Skeletal muscle cell (primary cell): ENCODE results near the gene CCBE1.
A peak's percentile ranks its signal among the peaks of the same experiment; 100 is the strongest.

Source experiments
- DNase-seq: peaks from one replicate; pipeline ENCODE4 v3.0.0-alpha.2; 2010; ENCODE audit warnings: low read depth
- H3K4me3 ChIP-seq: 2 replicates; pipeline ENCODE4 v1.5.1; 2011; ENCODE audit warnings: low read depth, mild to moderate bottlenecking, control low read depth, low read length, moderate library complexity

CCBE1 gene

DNA sequence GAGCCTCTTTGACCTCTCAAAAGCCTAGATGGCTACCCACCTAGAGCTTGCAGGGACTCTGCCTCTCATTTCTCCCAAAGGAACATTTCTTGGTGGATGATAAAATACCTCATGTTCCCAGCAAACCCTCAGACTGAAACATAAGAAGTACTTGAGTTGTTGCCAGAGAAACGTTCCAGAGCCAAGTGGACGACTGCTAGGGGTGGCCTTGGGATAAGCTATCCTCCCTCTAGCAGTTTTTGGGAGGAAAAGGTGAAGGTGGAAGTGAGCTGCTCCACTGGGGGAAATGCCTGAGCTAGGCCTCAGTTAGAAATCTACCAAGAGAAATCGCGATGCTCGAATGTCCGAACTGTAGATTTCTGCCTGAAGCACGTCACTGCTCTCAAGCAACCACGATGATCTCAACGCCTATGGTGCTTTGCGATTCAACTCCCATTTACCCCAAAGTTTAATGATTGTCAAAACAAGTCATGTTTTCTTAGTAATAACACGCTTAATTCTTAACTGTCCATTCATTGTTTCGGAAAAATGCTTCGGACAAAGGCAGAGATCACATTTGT lies 91.5 kb downstream of the CCBE1 start:
- DNase-seq: no peak
- no peak overlapping the region for H3K4me3 ChIP-seq

DNA sequence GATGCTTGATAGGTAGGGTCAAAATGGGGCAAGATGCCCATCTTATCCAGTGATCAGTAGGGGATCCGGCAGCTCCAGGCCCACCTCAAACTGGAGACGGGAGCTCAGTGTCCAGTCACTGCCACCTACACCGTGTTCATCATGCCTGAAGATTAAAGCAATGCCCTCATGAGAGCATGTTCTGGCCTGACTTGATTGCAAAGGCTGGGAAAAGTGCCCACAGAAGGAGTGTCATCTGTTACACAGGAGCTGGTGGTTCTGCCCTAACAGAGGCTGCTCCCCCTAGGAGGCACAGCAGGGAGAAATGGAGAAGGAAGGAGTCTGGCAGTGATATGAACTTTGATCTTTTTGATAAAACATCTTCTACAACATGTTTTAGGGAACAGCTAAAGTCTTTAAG lies 92.3 kb downstream of the CCBE1 start:
- no peak for DNase-seq

DNA sequence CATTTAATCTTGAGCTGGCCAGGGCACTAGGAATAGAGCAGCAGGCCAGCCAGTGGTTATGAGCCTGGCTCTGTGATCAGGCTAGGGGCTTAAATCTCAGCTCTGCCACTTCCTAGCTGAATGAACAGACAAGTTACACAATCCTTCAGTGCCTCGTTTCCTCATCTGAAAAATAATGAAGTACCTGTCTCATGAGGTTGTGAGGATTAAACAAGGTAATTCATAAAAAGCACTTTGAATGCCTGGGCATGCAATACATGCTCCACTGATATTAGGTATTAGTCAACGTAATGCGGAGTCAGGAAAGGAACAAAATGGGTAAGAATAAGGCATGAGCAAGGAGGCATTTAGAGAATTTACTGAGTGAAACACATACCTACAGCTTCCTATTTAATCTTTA lies 100.2 kb downstream of the CCBE1 start:
- DNase-seq: no peak

More for the DNA sequence above, 92.3 kb downstream of the CCBE1 start:
- no peak overlapping the region for H3K4me3 ChIP-seq

DNA sequence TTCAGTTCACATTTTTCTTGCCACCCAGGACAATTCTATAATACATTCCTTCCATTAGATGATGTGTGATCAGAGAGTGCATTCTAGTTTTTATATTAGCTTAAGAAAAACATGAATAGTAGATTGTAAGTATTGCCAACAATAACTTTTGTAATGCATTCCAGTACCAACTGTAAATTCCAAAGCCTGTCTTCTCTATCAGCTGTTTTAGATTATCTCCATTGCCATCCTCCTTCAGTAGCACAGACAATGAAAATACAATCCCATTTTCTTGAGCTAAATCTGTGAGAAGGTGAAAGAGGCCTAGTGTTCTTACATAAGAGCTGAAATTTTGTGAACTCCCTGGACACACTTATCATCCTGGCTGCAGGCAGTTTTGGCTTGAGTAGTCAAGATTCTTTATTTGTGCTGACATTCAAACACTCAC lies 103.9 kb downstream of the CCBE1 start:
- peak; percentile 57 for DNase-seq
- H3K4me3 ChIP-seq: no peak overlapping the region

More for the DNA sequence above, 100.2 kb downstream of the CCBE1 start:
- no peak overlapping the region for H3K4me3 ChIP-seq

- no peak overlapping the region for H3K4me3 ChIP-seq
- no peak for DNase-seq
These were observed 104.6 kb downstream of the CCBE1 start for GRCh38 chr18:59592624-59593023.

GRCh38 chr18:59582395-59582794 lies 114.8 kb downstream of the CCBE1 start:
- no peak overlapping the region for H3K4me3 ChIP-seq
- DNase-seq: no peak

- H3K4me3 ChIP-seq: no peak overlapping the region
- DNase-seq: no peak
These were observed 117.7 kb downstream of the CCBE1 start for GRCh38 chr18:59579509-59579908.

DNA sequence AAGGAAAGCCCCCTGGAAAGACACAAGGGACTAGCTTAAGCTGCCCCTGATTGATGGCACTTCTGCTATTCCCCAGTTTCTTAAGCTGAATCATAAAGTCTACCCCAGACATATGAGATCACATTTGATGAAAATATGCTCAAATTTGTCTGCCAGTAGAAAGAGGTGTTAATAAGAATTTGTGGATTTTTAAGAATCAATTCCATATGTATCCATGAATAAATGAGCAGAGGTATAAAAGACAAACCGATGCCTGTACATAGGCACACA lies 119.9 kb downstream of the CCBE1 start:
- no peak for DNase-seq
- no peak overlapping the region for H3K4me3 ChIP-seq

- H3K4me3 ChIP-seq: no peak overlapping the region
- DNase-seq: no peak
These were observed 120.5 kb downstream of the CCBE1 start for GRCh38 chr18:59576541-59577385.

GRCh38 chr18:59575995-59576394 lies 121.2 kb downstream of the CCBE1 start:
- DNase-seq: no peak
- H3K4me3 ChIP-seq: no peak overlapping the region

DNA sequence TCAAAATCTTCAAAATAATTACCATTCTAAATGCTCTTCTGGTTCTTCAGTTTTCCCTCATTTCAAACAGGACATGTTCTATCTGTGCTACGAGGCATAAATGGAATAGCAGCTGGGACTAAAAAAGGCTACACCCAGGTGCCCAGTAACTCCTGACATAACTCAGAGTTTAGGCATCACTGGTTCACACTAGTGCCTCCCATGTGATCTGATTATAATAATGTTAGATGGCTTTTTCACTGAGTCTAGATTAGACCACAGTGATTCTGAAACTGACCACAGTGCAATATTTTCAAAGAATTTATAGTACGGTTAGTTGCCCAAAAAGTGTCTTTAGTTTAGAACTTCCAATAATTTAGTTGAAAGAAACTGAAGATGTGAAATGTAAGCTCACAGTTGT lies 123.3 kb downstream of the CCBE1 start:
- no peak for DNase-seq

GRCh38 chr18:59571902-59572301 lies 125.3 kb downstream of the CCBE1 start:
- H3K4me3 ChIP-seq: no peak overlapping the region
- no peak for DNase-seq

More for the DNA sequence above, 123.3 kb downstream of the CCBE1 start:
- H3K4me3 ChIP-seq: no peak overlapping the region

GRCh38 chr18:59570796-59571195 lies 126.4 kb downstream of the CCBE1 start:
- DNase-seq: no peak
- H3K4me3 ChIP-seq: no peak overlapping the region

DNA sequence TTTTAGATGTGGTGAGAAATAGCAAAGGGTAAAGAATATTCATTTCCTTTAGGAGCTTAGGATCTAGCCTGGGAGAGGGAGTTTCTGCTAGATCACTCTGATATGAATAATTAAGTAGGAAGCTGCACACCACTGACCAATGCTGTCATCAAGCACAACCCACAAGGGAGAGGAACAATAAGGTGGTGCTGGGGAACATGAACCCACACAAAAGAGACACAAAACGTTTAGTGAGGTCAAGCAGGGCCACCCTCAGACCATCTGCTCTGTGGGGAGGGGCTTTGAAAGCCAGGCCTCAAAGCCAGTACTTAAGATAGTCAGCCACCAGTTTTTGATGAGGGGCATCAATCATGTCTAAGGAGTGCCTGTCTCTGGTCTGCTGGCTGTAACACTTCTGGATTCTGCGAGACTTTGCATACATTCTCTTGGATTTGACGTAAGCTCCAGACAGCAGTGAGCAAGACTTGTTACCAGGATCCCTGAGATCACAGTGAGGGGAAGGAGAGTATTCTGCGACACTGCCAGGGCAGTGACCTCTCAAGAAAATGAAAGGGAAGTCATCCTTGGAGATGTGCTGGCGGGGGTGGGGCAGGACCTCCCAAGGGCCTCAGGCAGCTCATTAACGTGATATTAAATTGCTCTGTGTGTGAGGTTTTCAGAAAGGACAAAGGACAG lies 127.0 kb downstream of the CCBE1 start:
- DNase-seq: no peak
- no peak overlapping the region for H3K4me3 ChIP-seq

DNA sequence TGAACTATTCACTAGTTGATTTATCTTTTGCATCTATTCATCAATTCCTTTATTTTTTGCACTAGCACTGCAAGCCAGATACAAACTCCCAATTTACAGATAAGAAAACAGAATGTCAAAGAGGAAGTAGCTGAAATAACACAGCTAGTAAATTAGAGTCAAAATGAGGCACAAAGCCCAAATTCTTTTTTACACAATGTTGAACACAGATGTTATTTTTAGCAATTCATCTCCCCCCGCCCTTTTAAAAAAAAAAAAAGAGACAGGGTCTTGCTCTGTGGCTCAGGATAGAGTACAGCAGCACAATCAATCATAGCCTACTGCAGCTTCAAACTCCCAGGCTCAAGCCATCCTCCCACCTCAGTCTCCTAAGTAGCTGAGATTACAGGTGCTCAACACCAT lies 127.8 kb downstream of the CCBE1 start:
- no peak for DNase-seq
- H3K4me3 ChIP-seq: no peak overlapping the region

DNA sequence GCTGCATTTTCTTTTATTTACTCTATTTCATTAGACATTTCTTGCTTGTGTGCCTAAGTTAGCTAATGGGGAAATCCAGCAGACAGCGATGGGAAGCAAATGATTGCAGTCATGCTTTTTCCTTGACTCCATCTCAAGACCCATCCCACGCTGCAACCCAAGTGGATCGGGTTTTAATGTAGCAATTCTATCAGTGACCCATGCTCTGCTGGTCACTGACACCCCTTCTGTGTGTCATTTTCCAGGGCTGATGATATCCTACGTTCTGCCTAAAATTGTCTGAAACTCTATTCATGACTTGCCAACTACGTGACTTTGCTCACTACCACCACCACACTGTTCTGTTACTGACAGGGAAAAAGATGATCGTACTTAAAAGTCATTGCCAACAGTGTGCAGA lies 129.8 kb downstream of the CCBE1 start:
- H3K4me3 ChIP-seq: no peak overlapping the region

GRCh38 chr18:59566533-59566971 lies 130.7 kb downstream of the CCBE1 start:
- DNase-seq: no peak
- H3K4me3 ChIP-seq: no peak overlapping the region

More for the DNA sequence above, 129.8 kb downstream of the CCBE1 start:
- no peak for DNase-seq

DNA sequence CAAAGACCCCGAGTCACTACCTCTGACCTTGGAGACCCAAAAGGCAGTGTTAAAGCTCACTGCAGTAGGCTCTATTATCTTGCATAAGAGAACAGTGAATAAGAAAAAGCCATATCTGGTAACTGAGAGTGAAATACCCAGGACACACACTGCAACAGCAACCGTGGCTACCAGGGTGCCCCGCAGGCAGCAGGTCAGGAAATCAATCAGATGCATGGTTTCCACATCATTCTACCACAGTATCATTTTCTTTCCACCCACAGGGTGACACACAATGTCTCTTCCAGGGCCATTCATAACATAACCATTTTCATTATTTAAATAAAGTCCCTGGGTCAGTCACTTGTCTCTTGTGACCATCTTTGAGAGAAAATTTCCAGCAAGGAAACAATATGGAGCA lies 131.3 kb downstream of the CCBE1 start:
- no peak for DNase-seq
- no peak overlapping the region for H3K4me3 ChIP-seq

- no peak for DNase-seq
- no peak overlapping the region for H3K4me3 ChIP-seq
These were observed 132.7 kb downstream of the CCBE1 start for GRCh38 chr18:59564561-59564960.

GRCh38 chr18:59563176-59563785 lies 133.9 kb downstream of the CCBE1 start:
- no peak overlapping the region for H3K4me3 ChIP-seq
- DNase-seq: no peak
